HAP-1 (cell line): ENCODE measurements around the gene SHMT2.

ENCODE experiments used
- DNase-seq, 2 experiments: peaks; one replicate each; pipeline ENCODE4 v3.0.0-alpha.2; 2016 to 2020; ENCODE audit warnings: low spot score in 2 of 2
- H3K27me3 ChIP-seq: fragments of 250-450 bp; sonication (Bioruptor Pico); 2 replicates; pipeline ENCODE4 v1.5.1; 2020; ENCODE audit warnings: low read depth, mild to moderate bottlenecking, moderate library complexity
- H3K36me3 ChIP-seq: fragments of 250-450 bp; sonication (Bioruptor Pico); replicated peaks from 2 replicates; pipeline ENCODE4 v1.5.1; 2020; ENCODE audit warnings: mild to moderate bottlenecking
- H3K4me1 ChIP-seq: fragments of 250-450 bp; sonication (Bioruptor Pico); 2 replicates; pipeline ENCODE4 v1.5.1; 2020; ENCODE audit warnings: mild to moderate bottlenecking
- H3K4me3 ChIP-seq: fragments of 250-450 bp; sonication (Bioruptor Pico); 2 replicates; pipeline ENCODE4 v1.5.1; 2020; ENCODE audit warnings: mild to moderate bottlenecking, moderate library complexity
- H3K9me3 ChIP-seq: fragments of 250-450 bp; sonication (Bioruptor Pico); 2 replicates; pipeline ENCODE4 v1.5.1; 2020; ENCODE audit warnings: mild to moderate bottlenecking, moderate library complexity
- in situ Hi-C: fragments of 300-500 bp; cut with MboI; formaldehyde crosslinking; loops from 3 replicates; pipeline ENCODE4 v1.14.3; 2020; ENCODE audit warnings: low sequenced_read_pairs, inconsistent platforms, mixed read lengths

SHMT2 gene

DNA sequence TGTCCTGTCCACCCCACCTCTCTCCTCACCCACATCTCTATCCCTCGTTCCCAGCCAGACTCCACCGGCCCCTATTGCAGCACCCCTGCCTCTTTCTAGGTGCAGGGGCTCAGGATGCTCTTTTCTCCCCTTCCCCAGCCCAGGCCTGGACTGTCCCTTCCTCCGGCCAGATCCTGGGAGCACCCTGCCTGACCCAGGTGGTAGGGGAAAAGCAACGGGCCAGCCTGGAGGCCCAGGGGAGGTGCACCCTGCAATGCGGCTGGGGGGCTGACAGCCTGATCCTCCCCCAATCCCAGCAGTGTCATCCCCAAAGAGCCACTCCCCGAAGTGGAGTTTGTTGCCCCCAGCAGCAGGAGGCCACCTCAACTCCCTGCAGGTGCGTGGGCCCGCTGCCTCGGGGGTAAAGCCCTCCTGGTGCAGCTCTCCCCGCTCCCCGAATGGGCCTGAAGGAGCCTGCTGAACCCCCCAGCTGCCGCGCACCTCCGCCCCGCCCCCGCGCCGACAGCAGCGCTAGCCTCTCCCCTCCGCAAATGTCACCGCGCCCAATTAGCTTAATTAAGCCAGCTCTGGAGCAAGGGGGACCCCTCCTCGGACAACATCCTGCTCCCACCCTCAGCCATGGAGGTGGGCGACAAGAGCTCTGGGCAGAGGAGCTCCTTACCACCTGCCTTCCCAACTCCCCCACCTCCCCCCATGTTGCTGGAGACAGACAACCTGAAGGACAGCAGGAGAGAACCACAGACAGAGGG lies 8.2 kb upstream of the SHMT2 start:
- no peak overlapping the region for H3K4me3 ChIP-seq
- H3K36me3 ChIP-seq, result no peaks in the 10 kb centered on the region
- H3K4me1 ChIP-seq, result peaks cover 7% of the 10 kb centered on the region
- H3K27me3 ChIP-seq, result no peaks in the 10 kb centered on the region
- in situ Hi-C loops, result no loop called here
- no peaks in the 10 kb centered on the region for H3K9me3 ChIP-seq
- no peak for DNase-seq

DNA sequence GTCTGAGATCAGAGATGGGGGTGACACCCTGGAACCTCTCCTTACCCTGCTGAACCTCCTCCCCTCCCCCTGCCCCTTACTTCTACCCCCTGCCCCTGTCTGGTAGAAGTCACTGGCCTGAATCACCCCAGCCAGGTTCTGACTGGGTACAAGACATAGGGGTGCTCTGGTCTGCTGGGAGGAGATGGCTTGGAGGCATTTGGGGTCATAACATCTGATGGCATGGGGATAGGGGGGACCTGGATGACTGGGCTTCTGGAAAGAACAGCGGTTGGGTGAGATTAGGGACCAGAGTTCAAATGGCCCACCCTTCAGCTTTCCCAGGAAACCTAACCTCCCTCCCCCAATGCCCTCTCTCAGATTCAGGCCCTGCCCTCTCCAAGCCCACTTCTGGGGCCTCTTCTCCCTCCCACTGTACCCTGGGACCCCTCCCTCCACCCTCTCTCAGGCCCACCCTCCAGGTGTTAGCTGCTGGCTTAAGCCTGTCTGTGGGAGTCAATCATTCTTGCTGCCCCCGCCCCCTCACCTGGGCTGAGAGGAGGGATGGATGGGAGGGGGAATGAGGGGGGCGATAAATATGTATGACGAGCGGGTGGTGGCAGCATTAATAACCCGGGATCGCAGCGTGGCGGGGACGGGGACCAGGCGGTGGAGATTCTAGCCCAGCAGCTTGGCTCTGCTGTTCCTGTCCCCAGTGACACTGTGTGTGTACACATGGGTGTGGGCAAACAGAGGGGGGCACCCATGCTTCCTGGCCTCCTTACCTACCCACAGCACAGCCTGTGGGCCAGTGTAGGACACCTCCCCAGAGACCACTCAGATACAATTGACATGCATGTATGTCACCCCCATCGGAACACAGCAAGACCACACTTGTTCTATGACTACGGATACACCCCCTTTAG lies 7.0 kb upstream of the SHMT2 start:
- H3K4me1 ChIP-seq, result peaks cover 6% of the 10 kb centered on the region
- DNase-seq, result no peak
- no peak overlapping the region for H3K4me3 ChIP-seq
- in situ Hi-C loops, result no loop called here
- H3K36me3 ChIP-seq, result no peaks in the 10 kb centered on the region
- no peaks in the 10 kb centered on the region for H3K9me3 ChIP-seq
- H3K27me3 ChIP-seq, result no peaks in the 10 kb centered on the region

DNA sequence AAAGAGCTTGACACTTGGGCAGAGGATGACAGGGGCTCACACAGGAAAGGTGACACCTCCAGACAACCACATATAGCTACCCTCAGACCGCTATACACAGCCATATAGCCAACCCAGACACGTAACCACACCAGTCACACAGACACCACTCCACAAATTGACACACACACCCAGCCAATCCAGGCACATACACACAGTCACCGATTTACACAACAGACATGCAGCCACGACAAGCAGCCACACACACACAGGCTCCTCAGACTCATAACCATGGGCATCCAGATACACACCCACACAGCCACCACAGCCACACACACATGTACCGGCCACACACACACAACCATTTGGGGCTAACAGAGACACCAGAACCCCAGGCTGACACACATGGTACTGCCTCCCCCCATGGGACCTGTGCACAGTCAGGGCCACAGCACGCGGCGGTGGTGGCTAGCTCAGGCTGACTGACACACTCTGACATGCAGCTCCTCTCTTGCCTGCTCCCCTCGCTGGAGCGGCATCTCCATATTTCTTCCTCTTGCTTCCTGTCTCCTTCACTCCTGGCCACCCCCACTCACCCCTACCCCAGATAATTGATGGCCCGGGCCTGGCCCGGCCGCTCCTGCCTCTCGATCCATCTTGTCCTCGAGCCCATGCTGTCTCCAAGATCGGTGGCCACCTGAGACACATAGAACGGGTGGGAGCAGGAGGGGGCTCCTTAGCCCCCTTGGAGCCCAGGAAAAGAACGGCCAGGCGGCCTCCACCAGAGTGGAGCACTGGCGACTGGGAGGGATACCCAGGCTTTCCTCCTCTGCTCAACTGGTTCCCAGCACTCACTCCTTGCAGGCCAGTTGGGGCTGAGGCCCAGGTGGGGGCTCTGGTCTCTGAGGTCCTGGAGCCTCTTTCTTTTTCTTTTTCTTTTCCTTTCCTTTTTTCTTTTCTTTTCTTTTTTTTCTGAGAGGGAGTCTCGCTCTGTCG lies 6.0 kb upstream of the SHMT2 start:
- Histone ChIP-seq H3K4me3 (no peak overlapping the region), H3K4me1 (peaks cover 2% of the 10 kb centered on the region), H3K27me3 (no peaks in the 10 kb centered on the region), H3K9me3 (no peaks in the 10 kb centered on the region), H3K36me3 (no peaks in the 10 kb centered on the region)
- in situ Hi-C loops, result no loop called here
- DNase-seq, result no peak

DNA sequence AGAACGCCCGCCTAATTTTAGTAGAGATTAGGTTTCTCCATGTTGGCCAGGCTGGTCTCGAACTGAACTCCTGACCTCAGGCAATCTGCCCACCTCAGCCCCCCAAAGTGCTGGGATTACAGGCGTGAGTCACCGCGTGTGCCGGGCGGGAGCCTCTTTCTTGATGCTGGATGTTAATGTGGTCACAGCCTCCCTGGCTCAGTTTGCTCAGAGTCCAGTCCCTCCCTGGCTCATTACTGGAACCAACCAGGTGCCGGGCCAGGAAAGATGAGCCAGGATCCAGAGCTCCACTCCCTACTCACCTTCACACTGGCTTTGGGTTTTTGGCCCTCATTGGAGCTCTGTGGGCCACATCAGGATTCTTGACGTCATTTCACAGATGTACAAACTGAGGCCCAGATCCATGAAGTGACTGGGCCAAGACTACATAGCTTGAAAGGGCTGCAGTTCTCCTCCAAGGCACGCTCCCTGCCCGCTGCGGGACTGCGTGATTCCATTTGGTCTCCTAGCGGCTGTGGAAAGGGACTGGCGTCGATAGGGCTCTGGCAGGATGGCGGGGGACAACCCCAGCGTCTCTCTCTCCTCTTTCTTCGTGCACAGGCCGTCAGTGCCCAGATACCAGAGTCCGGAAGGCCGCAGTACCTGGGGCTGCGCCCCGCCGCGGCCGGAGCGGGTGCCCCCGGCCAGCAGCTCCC lies 5.1 kb upstream of the SHMT2 start:
- DNase-seq, result no peak
- in situ Hi-C loops, result no loop called here

DNA sequence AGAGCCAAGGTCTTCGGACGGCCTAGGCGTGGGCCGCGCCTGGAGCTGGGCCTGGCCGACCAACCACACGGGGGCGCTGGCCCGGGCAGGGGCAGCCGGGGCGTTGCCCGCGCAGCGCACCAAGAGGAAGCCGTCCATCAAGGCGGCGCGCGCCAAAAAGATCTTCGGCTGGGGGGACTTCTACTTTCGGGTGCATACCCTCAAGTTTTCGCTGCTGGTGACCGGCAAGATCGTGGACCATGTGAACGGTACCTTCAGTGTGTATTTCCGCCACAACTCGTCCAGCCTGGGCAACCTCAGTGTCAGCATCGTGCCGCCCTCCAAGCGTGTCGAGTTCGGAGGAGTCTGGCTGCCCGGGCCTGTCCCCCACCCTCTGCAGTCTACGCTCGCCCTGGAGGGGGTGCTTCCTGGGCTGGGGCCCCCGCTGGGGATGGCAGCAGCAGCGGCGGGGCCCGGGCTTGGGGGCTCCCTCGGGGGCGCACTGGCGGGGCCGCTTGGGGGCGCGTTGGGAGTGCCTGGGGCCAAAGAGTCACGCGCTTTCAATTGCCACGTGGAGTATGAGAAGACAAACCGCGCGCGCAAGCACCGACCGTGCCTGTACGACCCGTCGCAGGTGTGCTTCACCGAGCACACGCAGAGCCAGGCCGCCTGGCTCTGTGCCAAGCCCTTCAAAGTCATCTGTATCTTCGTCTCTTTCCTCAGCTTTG lies 4.4 kb upstream of the SHMT2 start:
- H3K9me3 ChIP-seq, result no peaks in the 10 kb centered on the region
- H3K4me1 ChIP-seq, result peaks cover 7% of the 10 kb centered on the region; the same call in 1 of the 2 replicates
- no peaks in the 10 kb centered on the region for H3K27me3 ChIP-seq
- peaks cover 4% of the 10 kb centered on the region for H3K36me3 ChIP-seq
- no peak overlapping the region for H3K4me3 ChIP-seq
- in situ Hi-C loops, result no loop called here
- DNase-seq, result no peak

More for the DNA sequence above, 5.1 kb upstream of the SHMT2 start:
- Histone ChIP-seq H3K4me3 (no peak overlapping the region), H3K9me3 (no peaks in the 10 kb centered on the region), H3K27me3 (no peaks in the 10 kb centered on the region), H3K36me3 (no peaks in the 10 kb centered on the region), H3K4me1 (peaks cover 7% of the 10 kb centered on the region; the same call in 1 of the 2 replicates)

DNA sequence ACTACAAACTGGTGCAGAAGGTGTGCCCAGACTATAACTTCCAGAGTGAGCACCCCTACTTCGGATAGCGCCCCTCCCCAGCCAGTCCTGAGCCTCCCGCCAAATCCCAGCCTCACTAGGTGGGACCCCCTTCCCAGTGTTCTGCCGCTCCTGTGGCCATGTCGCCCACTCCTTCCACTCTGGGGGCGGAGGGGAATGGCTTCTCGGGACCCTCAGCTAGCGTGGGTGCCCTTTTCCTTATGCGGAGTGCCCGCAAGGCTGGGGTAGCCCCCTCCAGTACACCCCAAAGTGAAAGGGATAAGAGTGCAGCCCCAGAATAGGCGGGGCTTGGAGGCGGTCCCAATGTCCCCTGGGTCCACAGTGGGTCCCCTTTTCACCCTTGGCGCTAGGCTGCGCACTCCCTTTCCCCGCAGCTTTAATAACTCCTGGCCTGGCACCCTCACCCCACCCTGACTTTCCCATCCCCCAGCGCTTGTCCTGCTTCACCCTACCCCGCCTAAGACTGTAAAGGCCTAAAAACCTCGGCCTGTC lies 3.8 kb upstream of the SHMT2 start:
- in situ Hi-C loops, result no loop called here
- no peak overlapping the region for H3K4me3 ChIP-seq

DNA sequence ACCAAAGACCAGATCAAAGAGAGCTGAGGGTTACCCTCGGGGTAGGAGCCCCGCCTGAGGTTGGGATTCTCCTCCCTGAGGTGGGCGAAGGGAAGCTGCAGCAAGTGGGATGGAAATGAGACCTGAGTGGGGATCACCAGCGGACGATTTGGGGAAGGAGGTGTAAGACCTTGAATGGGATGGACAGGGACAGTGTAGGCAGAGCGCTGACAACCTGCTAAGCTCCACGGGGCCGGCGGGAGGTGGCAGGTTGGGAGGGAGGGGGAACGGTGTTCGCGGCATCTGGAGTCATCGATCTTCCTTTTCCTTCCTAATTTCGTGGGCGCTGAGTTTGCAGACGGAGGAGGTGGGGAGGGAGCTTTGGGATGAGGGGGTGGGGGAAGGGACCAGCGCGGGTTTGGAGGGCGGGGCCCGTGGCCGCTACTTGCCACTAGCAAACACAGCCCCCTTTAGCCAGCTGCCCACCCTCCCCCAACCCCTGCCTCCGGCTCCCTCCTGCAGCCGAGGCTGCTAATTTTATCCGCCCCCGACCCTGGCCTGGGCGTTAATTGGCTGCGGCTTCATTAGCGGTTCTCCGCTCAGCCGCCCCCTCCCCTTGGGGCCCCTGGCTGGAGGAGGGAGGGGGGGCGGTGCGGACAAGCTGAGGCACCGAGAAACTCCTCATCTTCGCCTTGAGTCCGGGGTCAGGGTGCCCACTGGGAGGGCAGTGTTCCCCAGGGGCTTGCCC lies 2.8 kb upstream of the SHMT2 start:
- no peaks in the 10 kb centered on the region for H3K9me3 ChIP-seq
- peaks cover 7% of the 10 kb centered on the region; the same call in 1 of the 2 replicates for H3K4me1 ChIP-seq
- peaks cover 20% of the 10 kb centered on the region for H3K36me3 ChIP-seq
- peak in 1 of 2 experiments; percentile 49 for DNase-seq
- no peak overlapping the region; the same call in 1 of the 2 replicates for H3K4me3 ChIP-seq
- in situ Hi-C loops, result no loop called here
- no peaks in the 10 kb centered on the region for H3K27me3 ChIP-seq

More for the DNA sequence above, 3.8 kb upstream of the SHMT2 start:
- H3K4me1 ChIP-seq, result peaks cover 7% of the 10 kb centered on the region; the same call in 1 of the 2 replicates
- H3K27me3 ChIP-seq, result no peaks in the 10 kb centered on the region
- no peaks in the 10 kb centered on the region for H3K9me3 ChIP-seq
- peaks cover 10% of the 10 kb centered on the region for H3K36me3 ChIP-seq
- no peak for DNase-seq

DNA sequence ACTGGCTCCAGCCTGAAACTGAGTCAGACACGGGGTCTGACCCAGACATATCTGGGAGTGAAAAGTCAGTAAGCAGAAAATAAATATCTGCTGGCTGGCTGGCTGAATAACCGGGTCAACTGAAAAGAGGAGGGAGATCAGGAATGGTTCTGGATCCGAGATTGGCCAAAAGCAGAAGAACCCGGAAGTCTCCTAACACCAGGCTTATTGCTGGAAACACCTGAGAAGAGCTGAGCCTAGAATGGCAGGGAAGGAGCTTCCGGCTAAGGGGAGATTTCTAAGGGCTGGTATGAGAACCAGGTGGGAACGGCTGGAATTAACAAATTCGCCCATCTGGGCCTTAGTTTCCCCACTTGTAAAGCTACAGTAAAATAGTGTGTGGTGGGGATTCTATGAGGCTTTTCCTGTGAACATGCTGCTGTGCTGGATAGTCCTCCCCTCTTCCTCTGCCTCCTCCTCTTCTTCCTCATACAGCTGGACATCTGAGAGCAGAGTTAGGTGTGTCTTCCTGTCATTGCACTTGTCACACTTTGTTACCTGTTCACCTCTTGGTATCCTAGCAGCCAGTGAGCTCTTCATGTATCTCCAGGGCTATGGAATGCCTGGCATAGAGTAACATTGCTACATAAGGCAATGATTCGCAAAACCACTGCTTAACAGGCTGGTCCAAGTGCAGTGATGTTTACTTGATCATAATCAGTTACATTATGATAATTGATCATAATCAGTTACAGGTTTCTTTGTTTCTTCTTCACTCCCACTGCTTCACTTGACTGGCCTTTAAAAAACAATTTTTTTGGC lies 2.0 kb upstream of the SHMT2 start:
- no peaks in the 10 kb centered on the region for H3K9me3 ChIP-seq
- H3K27me3 ChIP-seq, result no peaks in the 10 kb centered on the region
- in situ Hi-C loops, result no loop called here
- peaks cover 7% of the 10 kb centered on the region; the same call in 1 of the 2 replicates for H3K4me1 ChIP-seq
- DNase-seq, result no peak
- no peak overlapping the region; the same call in 1 of the 2 replicates for H3K4me3 ChIP-seq
- H3K36me3 ChIP-seq, result peaks cover 28% of the 10 kb centered on the region

DNA sequence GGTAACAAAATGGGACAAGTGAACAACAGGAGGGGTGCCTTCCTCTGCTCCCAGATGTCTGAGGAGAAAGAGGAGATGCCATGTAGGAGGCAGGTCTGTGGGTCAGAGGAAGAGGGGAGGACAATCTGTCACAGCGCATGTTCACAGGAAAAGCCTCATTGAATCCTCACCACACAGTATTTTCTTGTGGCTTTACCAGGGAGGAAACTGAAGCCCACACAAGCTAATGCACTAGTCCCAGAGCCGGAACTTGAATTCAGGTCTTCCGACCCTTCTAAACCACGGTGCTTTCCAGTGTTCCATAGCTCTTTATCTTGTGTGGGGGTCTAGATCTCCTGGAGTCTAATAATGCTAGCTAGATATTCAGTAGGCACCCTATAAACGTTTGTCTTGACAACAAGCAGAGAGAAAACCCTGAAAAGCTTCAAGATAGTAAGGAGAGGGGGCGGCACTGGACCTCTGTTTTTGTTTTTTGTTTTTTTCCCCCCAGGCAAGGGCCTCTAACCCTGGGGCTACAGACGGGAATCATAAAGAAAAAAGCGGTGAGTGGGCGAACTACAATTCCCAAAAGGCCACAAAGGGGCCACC lies 371 bp upstream of the SHMT2 start:
- no peak for DNase-seq
- Histone ChIP-seq H3K36me3 (peaks cover 44% of the 10 kb centered on the region), H3K4me1 (peaks cover 7% of the 10 kb centered on the region; the same call in 1 of the 2 replicates), H3K4me3 (peak overlapping the region; percentile 89), H3K9me3 (no peaks in the 10 kb centered on the region), H3K27me3 (no peaks in the 10 kb centered on the region)
- in situ Hi-C loops, result no loop called here

DNA sequence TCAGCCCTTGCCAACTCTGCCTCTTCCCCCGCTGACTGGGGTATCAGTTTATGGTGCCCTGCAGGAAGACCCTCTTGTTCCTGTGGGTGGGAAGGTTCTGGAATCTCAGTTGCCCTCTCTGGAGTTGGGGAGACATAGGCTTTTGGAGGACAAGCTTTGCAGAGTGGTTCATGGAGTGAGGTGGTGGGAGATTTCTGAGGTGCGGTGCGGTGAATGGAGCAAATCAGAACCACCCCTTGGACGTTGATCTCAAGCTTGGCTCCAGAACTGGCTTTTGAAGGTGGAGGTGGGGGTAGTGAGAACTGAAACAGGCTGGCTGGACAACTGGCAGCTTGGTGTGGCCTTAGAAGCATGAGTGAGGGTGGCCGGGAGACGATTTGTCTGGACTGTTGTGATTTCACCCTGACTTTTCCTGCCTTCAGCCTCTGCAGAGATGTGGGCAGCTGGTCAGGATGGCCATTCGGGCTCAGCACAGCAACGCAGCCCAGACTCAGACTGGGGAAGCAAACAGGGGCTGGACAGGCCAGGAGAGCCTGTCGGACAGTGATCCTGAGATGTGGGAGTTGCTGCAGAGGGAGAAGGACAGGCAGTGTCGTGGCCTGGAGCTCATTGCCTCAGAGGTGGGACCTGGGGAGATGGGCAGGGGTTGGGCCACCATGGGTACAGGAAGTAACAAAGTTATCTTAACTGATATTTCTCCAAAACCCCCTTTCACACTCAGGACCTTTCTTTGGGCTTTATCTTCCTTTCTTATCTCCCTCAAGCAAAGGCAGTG lies 1.1 kb downstream of the SHMT2 start:
- peaks cover 7% of the 10 kb centered on the region; the same call in 1 of the 2 replicates for H3K4me1 ChIP-seq

More for the DNA sequence above, 1.1 kb downstream of the SHMT2 start:
- in situ Hi-C loops, result no loop called here
- Histone ChIP-seq H3K36me3 (peaks cover 58% of the 10 kb centered on the region), H3K27me3 (no peaks in the 10 kb centered on the region), H3K9me3 (no peaks in the 10 kb centered on the region), H3K4me3 (peak overlapping the region; percentile 89)
- DNase-seq, result no peak
